Metanephros (tissue), 2 donors: ENCODE data around the gene PHLDB1. TPM values are rescaled to one million over a fixed set of nuclear protein-coding genes. Genes with fewer than 3 reads are reported as not detected.

Experiments
- small RNA-seq: library from RNA; depleted of rRNA; stranded (forward); fragments of <200 nt; gene quantifications from one replicate; pipeline ENCODE3, GENCODE V24; 2014; ENCODE audit warnings: low replicate concordance
- total RNA-seq: library from RNA; depleted of rRNA; stranded (reverse); fragments of >200 nt; gene quantifications from one replicate; pipeline ENCODE4 v1.2.3, GENCODE V29; 2014

PHLDB1 gene
- 116 TPM for total RNA-seq

DNA sequence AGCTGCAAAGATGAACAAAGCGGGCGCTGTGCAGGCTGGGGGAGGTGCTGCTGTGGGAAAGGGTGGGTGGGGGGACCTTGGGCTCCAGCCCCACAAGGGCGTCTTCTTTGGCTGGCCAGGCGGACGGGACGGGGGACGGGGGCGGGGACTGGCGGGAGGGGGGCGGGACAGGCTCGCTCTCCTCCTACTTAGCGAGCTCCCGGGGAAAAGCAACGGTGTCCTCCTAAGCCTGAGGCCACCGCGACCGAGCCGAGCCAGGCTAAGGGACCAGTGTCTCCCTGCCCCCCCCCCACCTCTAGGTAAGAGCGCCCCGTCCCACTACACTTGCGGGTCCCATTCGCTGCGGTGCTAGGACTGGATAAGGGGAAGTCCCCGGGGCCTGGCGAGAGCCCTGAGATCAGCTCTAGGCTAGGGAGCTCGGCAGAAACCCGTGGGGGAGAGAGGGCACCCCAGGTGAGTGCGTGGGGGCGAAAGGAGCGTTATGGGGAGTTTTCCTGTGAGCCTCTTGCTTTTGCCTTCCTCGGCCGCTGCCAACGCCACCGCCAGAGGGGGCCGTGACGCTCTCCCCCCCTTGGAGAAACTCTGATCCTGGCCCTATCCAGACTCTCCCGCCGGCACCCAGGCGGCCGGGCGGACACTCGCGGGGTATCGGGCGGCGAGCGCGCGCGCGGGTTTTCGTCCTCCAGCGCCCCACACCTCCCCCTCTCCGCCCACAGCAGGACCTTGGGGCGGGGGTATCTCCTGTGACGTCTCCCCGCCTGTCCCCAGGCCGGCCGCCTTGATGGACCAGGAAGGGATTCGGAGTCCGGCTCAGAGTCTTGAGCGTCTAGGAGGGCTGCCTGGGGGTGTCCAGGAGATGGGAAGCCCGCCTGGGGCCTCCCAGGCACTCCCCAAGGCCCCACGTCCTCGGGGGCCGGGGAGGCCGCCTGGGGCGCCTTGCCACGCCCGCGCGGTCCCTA lies at the start of gene PHLDB1:
TSS of gene PHLDB1 (plus strand) at position 215 of the 959 bp plus-strand sequence. CDS start 6,222 bp downstream, outside the sequence.

DNA sequence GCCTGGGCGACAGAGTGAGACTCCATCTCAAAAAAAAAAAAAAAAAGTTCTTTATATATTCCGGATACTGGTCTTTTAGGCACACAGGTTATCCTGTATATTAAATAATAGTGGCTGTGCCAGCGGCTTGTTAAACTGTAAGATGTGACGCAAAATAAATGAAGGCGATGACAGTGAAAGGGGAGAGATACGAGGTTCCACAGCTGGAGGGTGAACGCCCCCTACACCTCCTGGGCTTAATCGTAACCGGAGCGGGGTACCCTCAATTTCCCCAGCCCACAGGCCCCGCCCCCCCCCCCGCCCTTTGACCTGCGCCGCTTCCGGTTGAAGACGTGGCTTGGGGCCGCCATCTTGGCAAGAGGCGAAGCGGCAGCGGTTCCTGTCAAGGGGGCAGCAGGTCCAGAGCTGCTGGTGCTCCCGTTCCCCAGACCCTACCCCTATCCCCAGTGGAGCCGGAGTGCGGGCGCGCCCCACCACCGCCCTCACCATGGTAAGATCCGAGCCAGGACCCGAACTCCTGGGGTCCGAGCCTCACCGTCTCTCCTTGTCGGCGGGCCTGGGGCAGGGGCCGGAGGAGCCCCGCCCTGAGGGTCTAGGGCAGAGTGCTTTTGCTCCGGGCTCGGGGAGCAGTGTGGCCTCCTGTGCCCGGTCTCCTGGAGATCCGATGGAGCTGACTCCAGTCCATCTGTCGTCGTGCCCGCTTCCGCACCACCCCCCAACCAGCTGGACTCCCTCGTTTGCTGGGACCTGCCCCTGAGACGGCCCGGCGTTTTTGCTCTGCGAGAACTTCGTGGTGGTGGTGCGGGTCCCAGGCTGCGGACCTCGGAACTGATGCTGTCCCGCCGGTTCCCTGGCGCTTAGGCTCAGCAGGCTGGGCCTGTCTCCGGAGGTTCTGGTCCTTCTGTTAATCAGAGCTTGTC lies 35.1 kb upstream of the PHLDB1 start, which contains the start of gene ARCN1:
TSS of gene ARCN1 (plus strand) at position 349 of the 920 bp plus-strand sequence. CDS start at position 488, 139 bp downstream.

DNA sequence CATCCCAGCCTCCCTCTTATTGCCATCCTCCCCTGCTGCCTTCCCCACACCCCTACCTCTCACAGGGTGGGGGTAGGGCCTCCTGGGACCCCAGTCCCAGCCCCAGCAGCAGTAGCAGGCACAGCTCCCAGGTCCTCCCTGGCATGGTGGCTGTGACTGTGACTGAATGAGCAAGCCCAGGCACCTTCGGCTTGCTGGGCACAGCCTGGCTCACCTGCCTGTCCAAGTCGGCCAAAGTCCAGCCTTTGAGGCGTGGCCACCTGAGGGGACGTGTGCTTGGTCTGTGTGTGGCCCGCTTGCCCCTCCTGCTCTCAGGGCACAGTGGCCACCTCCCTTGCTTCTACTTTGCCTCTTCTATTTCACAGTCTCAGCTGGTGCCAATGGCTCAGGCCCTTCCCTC lies 72.1 kb downstream of the PHLDB1 start, which contains the start of gene TREH:
TSS of gene TREH (minus strand) at position 168 of the 400 bp plus-strand sequence. CDS start at position 145, 23 bp downstream.

Small RNAs within 50 kb of the gene (small RNA-seq; reads per million reads assigned to genes)
- gene RNU6-1157P (not detected), gene RNU6-376P (not detected)

Other genes with a start within 250 kb of the PHLDB1 start
- 43.4 TPM for gene UBE4A, start 248.0 kb upstream of the PHLDB1 start, total RNA-seq
- 85.7 TPM for gene ATP5MG, start 206.0 kb upstream of the PHLDB1 start, total RNA-seq
- gene KMT2A, start 171.1 kb upstream of the PHLDB1 start, total RNA-seq: 85.0 TPM
- 4.2 TPM for gene TTC36, start 80.1 kb upstream of the PHLDB1 start, total RNA-seq
- 27.9 TPM for gene TMEM25, start 76.4 kb upstream of the PHLDB1 start, total RNA-seq
- 24.8 TPM for gene IFT46, start 41.7 kb upstream of the PHLDB1 start, total RNA-seq
- 84.5 TPM for gene ARCN1, start 35.2 kb upstream of the PHLDB1 start, total RNA-seq
- 2.0 TPM for gene TREH, start 72.0 kb downstream of the PHLDB1 start, total RNA-seq
- 149 TPM for gene DDX6, start 183.5 kb downstream of the PHLDB1 start, total RNA-seq